HepG2 (cell line): Measurements from ENCODE around the gene PUS7. TPM values are rescaled to one million over a fixed set of nuclear protein-coding genes. Genes with fewer than 3 reads are reported as not detected.

Experiments
- ATAC-seq: fragments of 200-7000 bp; cut with Tn5 transposase; 3 replicates; pipeline ENCODE4 v1.9.1; 2020; ENCODE audit warnings: mild to moderate bottlenecking, moderate library complexity
- BruUV-seq: library from RNA; stranded (reverse); fragments of 400-500 nt; replicated peaks from 2 replicates; lab custom pipeline; 2021; lab: Mats Ljungman, UMichigan
- CTCF ChIA-PET: fragments of 300-600 bp; formaldehyde crosslinking; extraction: SDS; loops from one replicate; lab custom pipeline; 2021; ENCODE audit warnings: low total read pairs, inconsistent platforms, low intra/inter-chr PET ratio; lab: Yijun Ruan, JAX
- POLR2A ChIA-PET: fragments of 350-600 bp; sonication (Branson Sonifier 250); formaldehyde crosslinking; loops from one replicate; lab custom pipeline; 2020; ENCODE audit warnings: antibody characterized with exemption, inconsistent platforms; lab: Yijun Ruan, JAX
- DNase-seq: peaks from one replicate; pipeline ENCODE4 v3.0.0-alpha.2; 2015; ENCODE audit warnings: low spot score
- FAIRE-seq: peaks from 3 replicates; lab custom pipeline; 2011; peaks lifted over from hg19 to GRCh38; lab: Jason Lieb, UNC
- H2AFZ ChIP-seq: one replicate; pipeline ENCODE4 v1.6.1; 2011; ENCODE audit warnings: low read length, inconsistent platforms
- H3K27ac ChIP-seq: fragments of 300-600 bp; 3 replicates; pipeline ENCODE4 v1.8.0; 2011; ENCODE audit warnings: mixed run types, mild to moderate bottlenecking, mixed read lengths, low read length, inconsistent platforms; ENCODE audit not compliant: insufficient read depth; ENCODE audit errors: extremely low read length
- H3K27me3 ChIP-seq, 2 experiments: fragments of 200-600 bp in 1 of 2; 2 replicates in 1 of 2; 3 replicates in 1 of 2; pipeline versions ENCODE4 v1.6.0 to v1.8.0; 2011; ENCODE audit warnings: low read length in 2 of 2, mild to moderate bottlenecking in 2 of 2, moderate library complexity in 2 of 2, inconsistent platforms in 1 of 2; ENCODE audit not compliant: insufficient read depth in 2 of 2, control insufficient read depth in 1 of 2
- H3K36me3 ChIP-seq, 2 experiments: fragments of 200-600 bp in 1 of 2; replicated peaks in 1 of 2; 2 replicates in 1 of 2; 3 replicates in 1 of 2; pipeline versions ENCODE4 v1.5.1 to v1.8.0; 2011; ENCODE audit warnings: low read length in 2 of 2, inconsistent platforms in 1 of 2; ENCODE audit not compliant: insufficient read depth in 2 of 2, control insufficient read depth in 1 of 2
- H3K4me1 ChIP-seq: 2 replicates; pipeline ENCODE4 v1.5.1; 2012; ENCODE audit warnings: low read length, inconsistent platforms; ENCODE audit not compliant: insufficient read depth
- H3K4me2 ChIP-seq: 2 replicates; pipeline ENCODE4 v1.6.0; 2011; ENCODE audit warnings: low read depth, low read length, inconsistent platforms
- H3K4me3 ChIP-seq, 3 experiments: fragments of 200-600 bp in 1 of 3; sonication (generic), shearing (Covaris generic) in 1 of 3; replicated peaks in 1 of 3; 2 replicates each; pipeline ENCODE4 v1.5.1; 2011 to 2016; ENCODE audit warnings: low read length in 3 of 3, inconsistent platforms in 2 of 3, low read depth in 2 of 3, mild to moderate bottlenecking in 2 of 3, control low read depth in 1 of 3, mixed read lengths in 1 of 3; ENCODE audit not compliant: insufficient read depth in 1 of 3
- H3K79me2 ChIP-seq: one replicate; pipeline ENCODE4 v1.6.1; 2011; ENCODE audit warnings: low read length, inconsistent platforms; ENCODE audit not compliant: insufficient read depth
- H3K9ac ChIP-seq: 2 replicates; pipeline ENCODE4 v1.6.0; 2011; ENCODE audit warnings: mild to moderate bottlenecking, low read depth, low read length, inconsistent platforms; ENCODE audit not compliant: insufficient read depth
- H3K9me3 ChIP-seq: 2 replicates; pipeline ENCODE4 v1.5.1; 2012; ENCODE audit warnings: mild to moderate bottlenecking, low read length
- H4K20me1 ChIP-seq: 2 replicates; pipeline ENCODE4 v1.6.0; 2011; ENCODE audit warnings: inconsistent platforms, mild to moderate bottlenecking, low read length, moderate library complexity; ENCODE audit not compliant: insufficient read depth
- AGO2 ChIP-seq: fragments of 200-400 bp; formaldehyde crosslinking; optimal IDR thresholded peaks from 2 replicates; pipeline ENCODE3; 2017; ENCODE audit warnings: mild to moderate bottlenecking, low read depth, low read length, moderate library complexity
- RBM22 ChIP-seq: fragments of 200-400 bp; formaldehyde crosslinking; optimal IDR thresholded peaks from 2 replicates; pipeline ENCODE3; 2017; ENCODE audit warnings: mild to moderate bottlenecking, low read length, moderate library complexity
- SOX6 ChIP-seq, 2 experiments: fragments of 450-650 bp in 1 of 2; sonication (generic) in 1 of 2; formaldehyde crosslinking in 1 of 2; IDR thresholded peaks; 2 replicates each; pipeline versions ENCODE4 v1.4.0 to v1.6.1; 2017 to 2020; ENCODE audit warnings: antibody characterized with exemption in 1 of 2, mild to moderate bottlenecking in 1 of 2, missing genetic modification reagents in 1 of 2
- WGBS: methylation state at CpG from one replicate; pipeline ENCODE4 v1.1.6; 2017; ENCODE audit warnings: low lambda C conversion rate; 5-methylcytosine and 5-hydroxymethylcytosine counted together
- in situ Hi-C: cut with HindIII; loops from 2 replicates; pipeline ENCODE4 v1.10.0; 2017; ENCODE audit warnings: low pct_unique_long_range_greater_than_20kb; ENCODE audit not compliant: extremely low pct_ligation_motif_present
- intact Hi-C: fragments of 100-400 bp; cut with micrococcal nuclease; formaldehyde crosslinking; loops from one replicate; pipeline ENCODE4 v1.10.0; 2022; ENCODE audit not compliant: unreplicated experiment
- polyA plus RNA-seq, 8 experiments: library from polyadenylated mRNA; depleted of rRNA in 3 of 8; stranded (reverse) in 7 of 8; unstranded in 1 of 8; fragments of >200 nt; fragmentation: Illumina TruSeq in 4 of 8; extraction: Trizol in 4 of 8; gene quantifications; 2 replicates each; pipeline versions ENCODE4 v1.2.1 to v1.2.3, GENCODE V29; 2011 to 2016; ENCODE audit warnings: low read depth in 4 of 8, missing spikeins in 1 of 8, mixed read lengths in 1 of 8; ENCODE audit not compliant: insufficient read depth in 1 of 8
- total RNA-seq, 5 experiments: library from RNA; depleted of rRNA; stranded (reverse); fragments of >200 nt; fragmentation: Illumina TruSeq; extraction: Trizol; gene quantifications; 2 replicates each; pipeline ENCODE4 v1.2.3, GENCODE V29; 2016; ENCODE audit warnings: low read depth in 1 of 5
- TF ChIP-seq, protein P1 (sequence below): sonication (generic); formaldehyde crosslinking; IDR thresholded peaks from 2 replicates; pipeline ENCODE4 v1.8.0; 2022; ENCODE audit warnings: low read depth, missing genetic modification reagents

The PUS7 gene
- total and polyA plus RNA-seq, 2 of the 13 experiments (the other 11 are each of a cell fraction or from before 2014, with no cell fraction given), result 14.4 to 41.2 TPM

DNA sequence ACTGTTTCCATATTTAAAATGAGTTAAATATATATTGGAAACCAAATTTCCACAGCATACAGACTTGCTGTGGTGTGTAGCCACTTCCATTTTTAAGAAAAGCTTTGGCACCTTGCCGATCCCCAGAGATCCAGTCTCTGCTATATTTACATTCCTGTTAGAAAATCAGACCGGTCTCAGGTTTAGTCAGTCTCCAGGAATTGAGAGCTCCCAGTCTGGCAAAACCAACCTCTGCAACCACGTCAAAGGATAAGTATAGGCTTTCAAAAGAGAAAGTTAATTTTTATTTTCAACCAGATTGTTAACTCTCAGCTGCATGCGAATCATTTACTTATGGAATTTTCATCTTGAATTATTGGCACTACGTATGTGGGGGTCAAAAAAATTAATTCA lies 28.2 kb downstream of the PUS7 start:
- DNase-seq, result no peak
- ATAC-seq, result no peak
- no peaks in the 10 kb centered on the region for H3K4me1 ChIP-seq
- no peaks in the 10 kb centered on the region for H3K79me2 ChIP-seq
- no TSS peak for BruUV-seq
- H3K9ac ChIP-seq, result no peak overlapping the region
- POLR2A ChIA-PET, result no interaction called here
- in situ Hi-C loops (no loop called here), intact Hi-C loops (no loop called here)
- H3K27ac ChIP-seq, result no peak overlapping the region
- TF ChIP-seq, protein P1, sequence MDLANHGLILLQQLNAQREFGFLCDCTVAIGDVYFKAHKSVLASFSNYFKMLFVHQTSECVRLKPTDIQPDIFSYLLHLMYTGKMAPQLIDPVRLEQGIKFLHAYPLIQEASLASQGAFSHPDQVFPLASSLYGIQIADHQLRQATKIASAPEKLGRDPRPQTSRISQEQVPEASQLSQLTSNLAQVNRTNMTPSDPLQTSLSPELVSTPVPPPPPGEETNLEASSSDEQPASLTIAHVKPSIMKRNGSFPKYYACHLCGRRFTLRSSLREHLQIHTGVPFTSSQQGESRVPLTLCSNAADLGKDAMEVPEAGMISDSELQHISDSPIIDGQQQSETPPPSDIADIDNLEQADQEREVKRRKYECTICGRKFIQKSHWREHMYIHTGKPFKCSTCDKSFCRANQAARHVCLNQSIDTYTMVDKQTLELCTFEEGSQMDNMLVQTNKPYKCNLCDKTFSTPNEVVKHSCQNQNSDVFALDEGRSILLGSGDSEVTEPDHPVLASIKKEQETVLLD, result no peak
- peak; percentile 21 for TF ChIP-seq AGO2
- WGBS, result over 99% methylated on average over 5 of the region's 5 CpGs
- no peak for FAIRE-seq
- H3K27me3 ChIP-seq, result no peaks in the 10 kb centered on the region
- CTCF ChIA-PET, result no interaction called here
- H3K36me3 ChIP-seq, result peaks cover 4 to 19% of the 10 kb centered on the region in 2 experiments; a peak in 4 of 5 replicates
- H4K20me1 ChIP-seq, result no peaks in the 10 kb centered on the region
- H3K4me3 ChIP-seq, result no peak overlapping the region
- no peak overlapping the region for H2AFZ ChIP-seq
- no peak overlapping the region for H3K4me2 ChIP-seq
- H3K9me3 ChIP-seq, result no peaks in the 10 kb centered on the region

GRCh38 chr7:105493196-105493922 lies 28.7 kb downstream of the PUS7 start:
- DNase-seq, result no peak
- no peaks in the 10 kb centered on the region for H3K9me3 ChIP-seq
- no peak for ATAC-seq
- no peak overlapping the region for H3K4me3 ChIP-seq
- BruUV-seq, result no TSS peak
- CTCF ChIA-PET, result no interaction called here
- no peak overlapping the region for H2AFZ ChIP-seq
- POLR2A ChIA-PET, result no interaction called here
- 95% methylated on average over 7 of the region's 7 CpGs for WGBS
- H4K20me1 ChIP-seq, result no peaks in the 10 kb centered on the region
- H3K4me2 ChIP-seq, result no peak overlapping the region
- in situ Hi-C loops (no loop called here), intact Hi-C loops (no loop called here)
- TF ChIP-seq SOX6 (IDR thresholded peaks at IDR 0.05) (no peak), SOX6 (CRISPR knock-in tag; IDR thresholded peaks at IDR 0.05) (no peak), RBM22 (peak; percentile 36)
- no peak overlapping the region for H3K27ac ChIP-seq
- peaks cover 4 to 14% of the 10 kb centered on the region in 2 experiments; a peak in 4 of 5 replicates for H3K36me3 ChIP-seq
- no peaks in the 10 kb centered on the region for H3K79me2 ChIP-seq
- FAIRE-seq, result no peak
- H3K4me1 ChIP-seq, result no peaks in the 10 kb centered on the region
- H3K9ac ChIP-seq, result no peak overlapping the region
- H3K27me3 ChIP-seq, result no peaks in the 10 kb centered on the region
